NB4 (cell line): ENCODE data around the gene MICU1.
A peak's percentile ranks its signal among the peaks of the same experiment; 100 is the strongest.
"Not testable (repeated sequence)": the region's sequence is repeated elsewhere in the genome, so short reads cannot be mapped to it uniquely, and the experiment has no call there.

ENCODE experiments used
- DNase-seq: peaks from one replicate; pipeline ENCODE4 v3.0.0; 2010; ENCODE audit warnings: low read depth
- H3K4me3 ChIP-seq: one replicate; pipeline ENCODE4 v1.5.1; 2011; ENCODE audit warnings: mild to moderate bottlenecking, low read depth, low read length, moderate library complexity
- MYC ChIP-seq: IDR thresholded peaks from 2 replicates; pipeline ENCODE4 v1.6.1; 2011; ENCODE audit warnings: low read depth, low read length
- POLR2A ChIP-seq: IDR thresholded peaks from 2 replicates; pipeline ENCODE4 v1.6.1; 2011; ENCODE audit warnings: mild to moderate bottlenecking; ENCODE audit not compliant: insufficient read length; ENCODE audit errors: extremely low read depth
- TF ChIP-seq, protein P1 (sequence below): IDR thresholded peaks from 2 replicates; pipeline ENCODE4 v1.6.1; 2011; ENCODE audit warnings: low read depth, low read length
- TF ChIP-seq, protein P2 (sequence below): IDR thresholded peaks from one replicate; pipeline ENCODE4 v1.5.1; 2012; ENCODE audit warnings: low read depth, low read length

Gene MICU1

DNA sequence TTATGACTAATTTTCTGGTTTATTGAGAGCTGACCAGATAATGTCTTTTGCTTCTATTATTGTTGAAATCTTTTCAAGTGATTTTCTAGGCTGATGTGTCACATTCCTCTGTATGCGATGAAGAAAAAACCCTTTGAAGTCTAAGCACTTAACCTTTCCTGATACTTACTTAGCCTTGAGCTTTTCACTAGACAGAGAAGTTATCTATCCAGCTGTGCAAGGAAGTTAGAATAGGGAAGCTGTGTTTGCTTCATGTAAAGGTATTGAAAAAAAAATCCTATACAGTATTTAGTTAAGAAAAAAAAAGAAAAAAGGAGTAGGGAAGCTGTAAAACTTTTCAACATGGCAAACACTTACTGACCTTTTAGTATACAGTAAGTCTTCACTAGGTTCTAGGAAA lies 153.6 kb downstream of the MICU1 start:
- TF ChIP-seq, protein P1, sequence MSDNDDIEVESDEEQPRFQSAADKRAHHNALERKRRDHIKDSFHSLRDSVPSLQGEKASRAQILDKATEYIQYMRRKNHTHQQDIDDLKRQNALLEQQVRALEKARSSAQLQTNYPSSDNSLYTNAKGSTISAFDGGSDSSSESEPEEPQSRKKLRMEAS = no peak
- DNase-seq = no peak
- no peak overlapping the region for H3K4me3 ChIP-seq

- DNase-seq = peak; percentile 51
- H3K4me3 ChIP-seq = no peak overlapping the region
- TF ChIP-seq, protein P1 = no peak
- TF ChIP-seq, protein P2, sequence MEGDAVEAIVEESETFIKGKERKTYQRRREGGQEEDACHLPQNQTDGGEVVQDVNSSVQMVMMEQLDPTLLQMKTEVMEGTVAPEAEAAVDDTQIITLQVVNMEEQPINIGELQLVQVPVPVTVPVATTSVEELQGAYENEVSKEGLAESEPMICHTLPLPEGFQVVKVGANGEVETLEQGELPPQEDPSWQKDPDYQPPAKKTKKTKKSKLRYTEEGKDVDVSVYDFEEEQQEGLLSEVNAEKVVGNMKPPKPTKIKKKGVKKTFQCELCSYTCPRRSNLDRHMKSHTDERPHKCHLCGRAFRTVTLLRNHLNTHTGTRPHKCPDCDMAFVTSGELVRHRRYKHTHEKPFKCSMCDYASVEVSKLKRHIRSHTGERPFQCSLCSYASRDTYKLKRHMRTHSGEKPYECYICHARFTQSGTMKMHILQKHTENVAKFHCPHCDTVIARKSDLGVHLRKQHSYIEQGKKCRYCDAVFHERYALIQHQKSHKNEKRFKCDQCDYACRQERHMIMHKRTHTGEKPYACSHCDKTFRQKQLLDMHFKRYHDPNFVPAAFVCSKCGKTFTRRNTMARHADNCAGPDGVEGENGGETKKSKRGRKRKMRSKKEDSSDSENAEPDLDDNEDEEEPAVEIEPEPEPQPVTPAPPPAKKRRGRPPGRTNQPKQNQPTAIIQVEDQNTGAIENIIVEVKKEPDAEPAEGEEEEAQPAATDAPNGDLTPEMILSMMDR = no peak
- TF ChIP-seq MYC (no peak), POLR2A (no peak)
These were observed 155.2 kb downstream of the MICU1 start for GRCh38 chr10:72470666-72471065.

DNA sequence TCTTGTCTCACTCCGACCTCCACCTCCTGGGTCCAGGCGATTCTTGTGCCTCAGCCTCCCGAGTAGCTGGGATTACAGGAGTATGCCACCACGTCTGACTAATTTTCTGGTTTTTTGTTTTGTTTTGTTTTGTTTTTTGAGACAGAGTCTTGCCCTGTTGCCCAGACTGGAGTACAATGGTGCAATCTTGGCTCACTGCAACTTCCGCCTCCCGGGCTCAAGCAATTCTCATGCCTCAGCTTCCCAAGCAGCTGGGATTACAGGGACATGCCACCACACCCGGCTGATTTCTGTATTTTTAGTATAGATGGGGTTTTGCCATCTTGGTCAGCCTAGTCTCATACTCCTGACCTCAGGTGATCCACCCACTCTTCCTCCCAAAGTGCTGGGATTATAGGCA lies 158.8 kb downstream of the MICU1 start:
- DNase-seq = not testable (repeated sequence)

GRCh38 chr10:72466018-72466417 lies 159.9 kb downstream of the MICU1 start:
- no peak for DNase-seq
- H3K4me3 ChIP-seq = no peak overlapping the region
- TF ChIP-seq POLR2A = no peak
- TF ChIP-seq, protein P1 = no peak
- TF ChIP-seq, protein P2 = no peak
- no peak for TF ChIP-seq MYC

More for the DNA sequence above, 158.8 kb downstream of the MICU1 start:
- not testable (repeated sequence) for H3K4me3 ChIP-seq

- DNase-seq = no peak
- H3K4me3 ChIP-seq = no peak overlapping the region
- TF ChIP-seq MYC (no peak), POLR2A (no peak)
- TF ChIP-seq, protein P1 = no peak
These were observed 161.4 kb downstream of the MICU1 start for GRCh38 chr10:72464438-72464837.

DNA sequence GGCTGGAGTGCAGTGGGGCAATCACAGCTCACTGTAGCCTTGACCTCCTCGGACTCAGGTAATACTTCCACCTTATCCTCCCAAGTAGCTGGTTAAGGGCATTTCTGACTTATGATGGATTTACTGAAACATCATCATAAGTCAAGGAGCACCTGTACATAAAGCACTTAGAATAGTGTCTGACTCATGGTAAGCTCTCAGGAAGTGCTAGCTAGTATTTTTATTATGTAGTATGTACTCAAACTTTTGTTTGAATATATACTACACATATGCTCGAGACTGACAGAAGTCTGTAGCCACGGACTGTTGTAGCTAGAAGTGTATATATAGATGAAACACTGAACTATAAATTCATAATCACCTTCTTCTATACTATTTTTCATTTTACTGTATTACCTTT lies 163.6 kb downstream of the MICU1 start:
- no peak for TF ChIP-seq MYC
- no peak for TF ChIP-seq POLR2A
- TF ChIP-seq, protein P2 = no peak
- TF ChIP-seq, protein P1 = no peak

DNA sequence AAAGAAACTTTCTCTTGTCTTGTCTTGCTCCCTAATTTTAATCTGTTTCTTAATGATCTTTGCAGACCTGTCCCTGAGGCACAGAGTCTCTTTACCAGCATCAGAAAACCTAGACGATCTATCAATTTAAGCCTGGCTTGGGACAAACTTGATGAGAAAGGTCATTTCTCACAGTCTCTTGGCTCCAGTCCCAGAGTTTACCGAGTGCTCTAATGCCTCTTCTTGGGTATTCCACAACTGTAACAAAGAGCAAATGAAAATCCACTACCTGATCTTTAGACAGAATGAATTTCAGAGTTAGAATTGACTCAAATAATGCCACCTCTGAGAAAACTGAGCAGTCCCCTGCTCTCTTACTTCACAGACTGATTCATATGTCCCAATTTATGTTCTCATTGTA lies 164.8 kb downstream of the MICU1 start:
- TF ChIP-seq, protein P2 = no peak
- DNase-seq = no peak
- no peak overlapping the region for H3K4me3 ChIP-seq

More for the DNA sequence above, 163.6 kb downstream of the MICU1 start:
- H3K4me3 ChIP-seq = no peak overlapping the region
- DNase-seq = no peak
